Stimulated activated CD4-positive, alpha-beta T cell treated with anti-CD3 and anti-CD28 coated beads, Interleukin-12 subunit alpha, Interleukin-12 subunit beta, amount 100 ng/mL, for 24 hours (primary cell): ENCODE measurements around the gene COL4A1.

Source experiments
- DNase-seq, 2 experiments: peaks; one replicate each; pipeline ENCODE4 v3.0.0-alpha.2; 2020; ENCODE audit warnings: low read depth in 2 of 2

The COL4A1 gene

DNA sequence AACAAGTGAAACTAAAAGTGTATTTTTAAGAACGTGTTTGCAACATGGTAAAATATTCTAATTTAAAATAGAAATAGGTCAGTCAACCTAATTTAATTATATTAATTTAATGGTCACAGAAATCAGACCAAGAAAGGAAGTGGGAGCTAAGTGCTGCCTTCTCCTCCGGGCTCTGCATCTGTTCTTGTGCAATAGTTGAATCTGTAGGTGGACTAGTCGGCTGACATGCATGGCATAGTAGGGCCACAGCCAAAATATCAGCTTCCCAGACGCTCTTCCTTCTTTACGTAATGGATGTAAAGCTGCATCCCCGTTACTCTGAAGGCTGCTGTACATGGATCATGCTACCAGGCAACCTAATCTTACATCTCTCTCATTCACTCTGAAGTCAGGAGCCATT, 47.3 kb downstream of the COL4A1 start:
- no peak for DNase-seq

DNA sequence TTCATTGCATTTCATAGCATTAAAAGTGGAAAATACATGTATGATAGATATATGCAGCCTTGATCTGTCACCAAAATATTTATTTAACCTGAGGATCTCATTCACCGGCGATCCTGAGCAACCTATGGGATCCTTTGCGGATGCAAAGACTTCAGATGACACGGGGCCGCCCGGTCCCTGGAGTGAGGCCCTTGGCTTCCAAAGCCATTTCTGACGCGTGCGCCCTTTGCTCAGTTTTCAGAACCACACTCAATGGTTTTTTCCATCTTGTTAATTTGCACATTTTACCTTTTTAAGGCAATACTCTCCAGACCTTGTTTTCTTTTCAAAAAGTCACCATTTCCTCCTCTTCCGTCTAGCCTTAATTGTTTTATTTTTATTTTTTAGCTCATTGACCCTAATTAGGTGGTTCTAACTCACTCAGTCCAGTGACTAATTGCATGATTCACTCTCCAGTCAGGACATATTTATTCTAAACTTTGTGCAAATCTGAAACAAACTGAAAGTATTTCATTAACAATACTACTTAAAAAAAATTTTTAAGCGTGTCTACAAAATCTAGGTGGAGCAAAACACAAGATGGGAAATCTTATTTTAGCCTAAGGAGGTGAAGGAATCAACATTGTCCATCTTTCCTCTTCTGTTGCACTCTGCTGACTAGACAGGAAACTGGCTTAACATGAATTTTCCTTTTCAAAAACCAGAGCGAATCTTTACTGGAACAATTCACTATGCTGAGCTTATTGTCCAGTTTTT, 47.9 kb downstream of the COL4A1 start:
- DNase-seq, result no peak

DNA sequence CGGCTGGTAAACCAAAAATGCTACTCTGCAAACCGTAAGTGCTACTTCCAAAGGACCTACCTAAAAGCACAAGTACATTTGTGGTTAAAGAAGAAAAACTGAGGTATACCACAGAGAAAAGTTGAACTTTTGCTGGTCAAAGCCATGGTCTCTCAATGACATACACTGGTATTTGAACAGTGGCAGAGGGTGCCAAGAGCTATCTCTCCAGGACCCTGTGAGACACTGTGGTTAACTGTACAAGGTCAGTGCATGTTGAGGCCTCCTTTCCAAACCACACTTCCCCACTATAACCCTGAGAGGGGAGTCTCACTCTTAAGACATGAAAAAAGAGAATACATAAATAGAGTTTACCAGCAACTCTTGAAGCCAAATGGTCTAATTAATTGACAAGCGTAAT, 49.5 kb downstream of the COL4A1 start:
- DNase-seq, result no peak

DNA sequence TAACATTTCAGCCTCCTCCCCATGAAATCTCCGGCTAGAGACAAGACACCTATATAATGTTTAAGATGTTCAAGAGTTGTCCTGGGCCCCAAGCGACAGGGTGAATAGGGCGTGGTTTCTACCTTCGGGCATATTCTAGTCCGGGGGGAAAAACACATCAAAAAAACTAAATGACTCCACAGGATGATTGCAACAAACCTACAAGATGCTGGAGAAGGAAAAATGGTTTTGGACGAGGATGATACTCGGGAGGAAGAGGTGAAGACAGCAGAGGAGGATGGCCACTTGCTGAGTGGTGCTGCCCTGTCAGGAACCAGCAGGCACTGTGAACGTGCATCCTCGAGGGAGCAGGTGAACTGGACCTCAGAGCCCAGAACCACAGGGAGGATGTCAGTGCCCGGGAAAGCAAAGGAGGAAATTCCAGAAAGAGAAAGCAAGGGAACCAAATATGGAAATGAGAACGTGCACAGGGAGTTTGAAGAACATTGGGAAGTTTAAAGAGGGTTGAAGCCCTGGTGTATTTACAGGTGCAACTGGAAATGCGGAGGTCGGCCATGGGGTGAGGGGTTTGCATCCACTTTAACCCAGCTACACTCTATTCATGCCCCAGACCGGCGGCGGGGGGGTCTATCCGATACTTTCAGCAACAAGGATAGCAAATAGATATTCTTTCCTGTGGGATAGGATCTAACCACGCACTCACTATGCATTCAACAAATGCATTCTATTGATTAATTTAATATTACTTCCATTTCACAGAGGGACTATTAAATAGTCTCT, 50.6 kb downstream of the COL4A1 start:
- no peak for DNase-seq

DNA sequence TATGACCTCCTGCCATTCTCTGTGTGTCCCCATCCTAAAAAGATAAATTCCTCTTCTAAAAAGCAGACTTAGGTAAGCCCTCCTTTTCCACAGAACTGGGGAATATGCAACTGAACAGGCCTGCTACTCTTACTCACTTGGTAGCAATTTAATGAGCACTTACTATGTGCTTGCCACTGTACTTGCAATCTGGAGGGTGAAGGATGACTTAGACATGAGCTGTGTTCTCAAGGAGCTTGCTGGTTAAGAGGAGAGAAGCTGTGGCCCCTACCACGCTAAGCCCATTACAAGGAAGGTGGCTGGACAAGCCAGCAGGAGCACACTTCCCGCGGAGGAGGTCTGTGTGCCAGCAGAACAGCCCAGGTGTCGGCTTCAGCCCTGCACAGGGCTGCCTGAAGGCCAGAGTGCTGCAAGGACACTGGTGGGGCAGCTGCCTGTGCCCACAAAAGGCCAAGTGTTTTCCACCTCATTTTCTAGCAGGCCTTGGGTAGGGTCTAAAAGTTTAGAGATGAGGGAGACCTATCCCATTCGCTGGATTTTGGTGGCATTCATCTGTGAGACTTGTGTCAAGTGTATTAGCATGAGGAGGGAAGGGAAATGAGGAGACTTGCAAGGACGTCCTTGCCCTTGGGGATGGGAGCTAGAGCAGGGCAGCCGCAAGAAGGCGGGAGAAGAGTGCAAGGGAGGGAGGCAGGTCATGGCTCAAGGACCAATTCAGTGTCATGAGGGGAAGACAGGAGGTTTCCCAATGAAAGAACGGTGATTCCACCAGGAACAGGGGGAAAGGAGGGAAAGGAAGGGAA, 52.0 kb downstream of the COL4A1 start:
- DNase-seq, result no peak

DNA sequence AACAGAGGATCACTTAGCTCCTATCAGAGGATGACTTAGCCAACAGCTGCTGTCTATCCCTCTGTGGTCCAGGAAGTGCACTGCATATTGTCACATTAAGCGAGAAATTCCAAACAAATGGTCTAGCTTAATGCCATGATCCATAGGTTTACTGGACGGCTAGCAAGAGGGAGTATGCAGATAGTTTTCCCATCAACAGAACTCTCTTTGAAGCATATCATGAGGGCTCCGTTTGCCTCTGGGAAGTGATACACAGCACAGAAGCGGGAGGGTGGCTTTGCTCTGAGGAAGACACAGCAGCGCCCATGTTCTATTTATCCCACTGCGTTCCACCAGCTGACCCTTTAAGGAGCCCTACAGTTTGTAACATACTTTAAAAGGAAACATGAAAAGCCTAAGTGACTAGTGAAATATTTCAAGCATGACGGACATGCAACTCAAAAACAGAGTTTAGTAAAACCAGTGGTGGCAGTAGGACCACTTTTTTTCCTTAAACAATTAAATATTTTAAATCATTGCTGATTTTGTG, 52.7 kb downstream of the COL4A1 start:
- no peak for DNase-seq

DNA sequence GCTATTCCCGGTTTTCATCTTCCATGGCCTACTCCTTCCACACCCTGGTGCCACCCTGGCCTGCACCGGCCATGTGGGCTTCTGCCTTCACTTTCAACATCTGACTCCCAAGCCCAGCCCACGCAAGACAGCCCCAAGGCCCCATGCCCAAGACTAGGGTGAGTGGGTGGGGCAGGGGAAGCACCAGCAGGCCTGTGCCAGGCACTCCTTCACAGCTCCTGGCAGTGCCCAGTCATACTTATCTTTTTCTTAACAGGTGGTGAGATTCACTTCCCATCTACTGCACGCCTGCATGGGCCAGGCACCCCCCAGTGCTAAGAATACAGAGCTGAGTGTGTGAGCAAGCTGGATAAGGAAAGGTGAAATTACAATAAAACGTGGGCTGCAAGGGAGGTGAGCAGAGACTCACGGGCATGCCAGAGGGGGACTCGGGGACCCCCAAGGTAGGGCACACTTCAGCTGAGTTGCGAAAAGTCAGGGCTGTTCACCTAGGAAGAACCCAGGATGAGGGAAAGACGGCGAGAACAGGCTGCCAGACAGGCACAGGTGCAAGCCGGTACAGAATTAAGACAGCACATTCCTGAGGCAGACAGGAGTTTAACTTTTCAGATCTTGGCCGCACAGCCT, 55.7 kb downstream of the COL4A1 start:
- no peak for DNase-seq

DNA sequence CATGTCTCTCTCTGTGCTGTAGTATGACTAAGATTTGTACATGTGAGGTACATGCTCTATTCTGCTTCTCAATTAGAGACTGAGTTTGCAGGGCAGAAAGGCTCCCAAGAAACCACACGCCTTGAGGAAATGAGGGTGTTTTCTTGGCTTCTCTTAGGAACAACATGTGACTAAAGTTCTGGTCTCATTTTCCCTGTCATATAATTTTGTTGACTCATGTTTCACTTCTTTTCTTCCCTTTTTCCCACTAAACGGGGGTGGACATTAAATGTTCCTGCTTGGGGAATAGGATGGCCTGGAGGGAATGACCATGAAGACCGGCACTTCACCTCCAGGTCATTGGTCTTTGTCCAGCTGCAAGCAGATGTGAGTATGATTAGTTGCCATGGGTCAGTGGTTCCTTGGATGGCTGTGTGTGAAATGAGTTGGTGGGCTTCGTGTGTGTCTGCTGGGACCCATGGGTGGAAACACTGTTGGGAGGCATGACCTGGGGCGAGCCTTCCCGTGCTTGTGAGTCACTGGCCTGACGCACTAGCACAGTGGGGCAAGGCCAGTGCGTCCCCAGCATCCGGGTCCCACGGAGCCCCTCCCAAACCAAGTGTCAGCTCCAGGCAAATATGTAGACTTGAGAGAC, 56.6 kb downstream of the COL4A1 start:
- no peak for DNase-seq

DNA sequence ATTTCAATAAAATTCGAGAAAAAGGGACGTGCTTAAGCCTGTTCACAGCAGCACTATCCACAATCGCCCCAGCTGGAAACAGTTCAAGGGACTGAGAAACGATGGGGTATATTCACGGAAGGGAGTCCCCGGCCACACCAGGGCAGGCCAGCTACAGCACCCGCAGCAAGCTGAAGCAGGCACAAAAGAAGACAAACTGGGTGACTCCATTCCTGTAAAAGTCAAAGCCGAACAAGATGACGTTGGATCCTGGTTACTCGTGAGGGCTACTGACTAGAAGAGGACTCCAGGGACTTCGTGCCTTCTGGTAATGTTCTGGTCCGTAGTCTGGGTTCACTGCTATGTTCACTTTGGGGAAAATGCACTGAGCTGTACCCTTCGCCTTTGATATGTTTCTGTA, 57.6 kb downstream of the COL4A1 start:
- no peak for DNase-seq

DNA sequence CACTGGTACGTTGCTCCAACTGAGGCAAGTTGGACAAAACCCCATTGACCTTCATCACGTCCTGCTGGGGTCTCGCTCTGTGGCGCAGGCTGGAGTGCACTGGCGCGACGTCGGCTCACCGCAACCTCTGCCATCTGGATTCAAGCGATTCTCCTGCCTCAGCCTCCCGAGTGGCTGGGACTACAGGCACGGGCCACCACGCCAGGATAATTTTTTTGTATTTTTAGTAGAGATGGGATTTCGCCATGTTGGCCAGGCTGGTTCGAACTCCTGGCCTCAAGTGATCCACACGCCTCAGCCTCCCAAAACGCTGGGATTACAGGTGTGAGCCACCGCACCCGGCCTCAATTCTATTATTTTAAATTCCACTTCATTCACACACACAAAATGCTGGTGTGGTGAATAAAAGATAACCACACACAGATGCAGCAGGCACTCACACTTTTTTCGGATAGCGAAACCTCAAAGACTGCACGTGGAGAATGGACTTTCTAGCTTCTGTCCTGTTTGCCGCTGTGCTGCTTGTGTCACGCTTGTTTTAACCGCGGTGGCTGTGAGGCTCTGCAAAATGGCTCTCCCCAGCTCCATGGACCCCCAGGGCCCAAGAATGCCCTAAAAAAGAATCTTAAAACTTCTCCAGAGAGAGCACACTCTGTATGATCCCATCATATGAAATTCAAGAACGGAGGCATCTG, 58.4 kb downstream of the COL4A1 start:
- DNase-seq, result no peak

DNA sequence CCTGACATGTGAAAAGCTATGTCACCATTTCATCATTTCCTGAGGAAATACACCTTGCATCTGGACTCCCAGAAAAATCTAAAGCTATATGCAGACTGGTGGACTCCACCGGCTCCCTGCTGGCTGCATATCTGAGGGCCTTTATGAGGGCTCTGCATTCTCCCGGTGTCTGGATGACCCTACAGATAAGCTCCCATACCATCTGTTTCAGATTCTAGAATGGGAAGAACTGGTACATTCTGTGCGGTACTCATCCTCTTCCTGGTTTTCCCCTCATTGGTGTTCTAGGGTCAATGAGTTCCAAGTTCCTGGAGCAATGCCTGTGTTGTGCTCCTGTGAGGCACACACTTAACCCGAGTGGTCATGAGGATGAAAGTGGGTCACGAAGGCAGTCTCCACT, 60.4 kb downstream of the COL4A1 start:
- DNase-seq, result no peak

DNA sequence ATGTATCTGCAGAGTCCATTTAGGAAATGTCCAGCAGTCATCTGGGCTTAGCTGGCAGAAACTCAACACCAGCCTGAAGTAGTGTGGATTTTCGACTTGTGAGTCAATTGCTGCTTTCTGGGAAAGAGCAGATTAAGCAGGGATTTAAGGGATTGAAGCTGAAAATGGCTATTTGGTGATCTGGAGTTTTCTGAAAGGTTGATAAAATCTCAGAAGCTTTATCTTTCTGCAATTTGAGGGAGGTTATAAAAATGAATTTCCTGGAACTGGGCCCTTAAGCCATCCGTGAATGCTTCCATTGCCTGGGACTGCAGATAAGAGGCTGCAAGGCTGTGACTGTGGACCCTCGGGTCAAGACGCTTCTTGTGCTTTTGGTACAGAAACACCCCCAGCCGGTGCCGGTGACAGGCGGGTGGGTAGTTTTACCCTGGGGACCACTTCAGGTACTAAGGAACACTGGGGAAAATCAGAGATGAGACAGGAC, 61.5 kb downstream of the COL4A1 start:
- no peak for DNase-seq

DNA sequence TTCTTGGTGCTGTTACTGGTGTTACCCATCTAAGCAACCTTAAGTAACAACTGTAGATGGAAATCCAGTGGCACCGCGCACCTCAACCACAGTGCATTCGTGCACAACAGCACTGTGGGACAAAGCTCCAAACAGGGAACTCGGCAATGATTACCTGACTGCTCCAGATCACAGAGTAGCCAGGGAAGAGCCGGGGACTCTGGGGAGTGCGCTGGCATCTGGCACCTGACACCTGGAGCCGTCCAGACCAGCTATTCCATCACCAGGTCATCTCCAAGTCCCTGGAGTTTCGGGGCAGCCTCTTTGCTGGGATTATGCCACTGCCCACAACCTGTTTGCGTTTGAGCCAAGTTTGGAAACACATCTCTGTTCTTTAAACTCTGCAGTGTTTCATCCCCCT, 62.0 kb downstream of the COL4A1 start:
- DNase-seq, result no peak

DNA sequence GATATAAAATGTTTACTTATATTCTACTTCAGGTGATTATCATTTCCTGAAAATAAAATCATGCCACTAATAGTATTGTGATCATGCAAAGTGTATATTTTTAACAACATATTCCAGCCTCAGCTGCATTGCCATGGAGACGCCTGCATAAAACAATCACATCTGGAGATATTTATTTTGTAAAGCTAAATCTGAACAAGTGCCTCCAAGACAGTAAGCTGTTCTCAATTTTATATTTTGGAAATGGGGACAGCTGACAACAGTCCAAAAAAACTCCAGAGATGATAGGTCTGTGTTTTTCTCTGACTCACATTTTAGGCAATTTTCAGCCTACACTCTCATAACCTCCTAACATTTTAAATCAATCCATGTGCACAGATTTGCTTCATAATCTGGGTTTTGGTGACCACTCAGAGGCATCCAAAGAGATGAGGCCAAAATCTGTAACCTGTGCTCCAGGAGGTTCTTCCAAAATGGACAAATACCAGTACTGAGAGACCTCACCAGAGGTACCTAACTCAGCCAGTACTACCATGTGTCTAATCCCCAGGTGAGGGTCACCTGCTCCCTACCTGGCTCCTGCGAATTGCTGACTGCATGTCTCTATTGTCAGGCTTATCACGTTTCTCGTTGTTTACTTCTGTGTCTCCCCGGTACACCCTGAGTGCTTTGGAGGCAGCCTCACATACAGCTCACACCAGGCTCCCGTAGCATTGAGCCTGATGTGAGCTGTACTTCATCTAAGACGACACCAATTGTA, 62.7 kb downstream of the COL4A1 start:
- no peak for DNase-seq

DNA sequence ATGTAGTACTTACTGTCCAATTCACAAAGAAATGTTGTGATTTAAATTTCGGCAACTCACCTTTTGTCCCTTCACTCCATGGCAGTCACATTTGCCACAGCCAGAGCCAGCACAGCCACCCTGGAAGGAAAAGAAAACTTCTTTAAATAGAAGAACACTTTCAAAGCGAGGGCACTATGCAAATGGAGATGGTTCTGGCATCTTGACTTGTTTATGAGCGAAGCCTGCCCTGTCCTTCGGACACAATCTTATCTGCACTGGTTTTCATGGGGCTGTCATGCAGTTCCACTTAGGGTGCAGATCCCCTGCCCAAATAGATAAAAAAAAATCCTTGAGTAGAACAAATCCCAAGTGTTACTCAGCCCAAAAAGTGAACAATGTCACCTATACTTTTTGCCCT, 64.3 kb downstream of the COL4A1 start:
- no peak for DNase-seq

DNA sequence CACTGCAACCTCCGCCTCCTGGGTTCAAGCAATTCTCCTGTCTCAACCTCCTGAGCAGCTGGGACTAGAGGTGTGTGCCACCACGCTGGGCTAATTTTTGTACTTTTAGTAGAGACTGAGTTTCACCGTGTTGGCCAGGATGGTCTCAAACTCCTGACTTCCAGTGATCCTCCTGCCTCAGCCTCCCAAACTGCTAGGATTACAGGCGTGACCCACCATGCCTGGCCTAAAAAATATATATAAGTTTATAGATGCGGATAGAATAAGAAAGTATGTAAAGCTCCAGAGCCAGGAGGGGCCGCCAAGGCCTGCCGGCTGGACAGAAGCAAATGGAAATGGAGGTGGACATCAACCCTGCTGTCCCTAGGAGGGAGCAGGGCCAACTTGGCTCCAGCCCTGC, 66.0 kb downstream of the COL4A1 start:
- no peak for DNase-seq

DNA sequence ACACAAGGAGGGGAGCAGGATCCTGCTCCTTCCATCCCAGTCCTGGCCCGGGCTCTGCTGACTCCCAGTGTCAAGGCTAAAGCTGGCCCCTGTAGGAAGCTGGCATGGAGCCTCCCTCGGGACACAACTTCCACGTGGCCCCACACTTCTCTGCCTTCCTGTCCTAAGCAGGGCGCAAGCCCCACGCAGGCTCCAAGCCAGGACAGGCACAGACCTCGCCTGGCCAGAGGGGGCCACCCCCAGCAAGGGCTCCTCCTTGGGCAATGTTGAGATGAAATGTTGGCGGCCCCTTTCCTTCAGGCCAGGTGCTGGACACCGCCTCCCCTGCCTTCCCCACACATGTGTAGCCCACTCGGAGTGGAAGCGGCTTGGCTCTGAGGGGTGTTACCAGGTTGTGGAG, 66.6 kb downstream of the COL4A1 start:
- DNase-seq, result no peak

DNA sequence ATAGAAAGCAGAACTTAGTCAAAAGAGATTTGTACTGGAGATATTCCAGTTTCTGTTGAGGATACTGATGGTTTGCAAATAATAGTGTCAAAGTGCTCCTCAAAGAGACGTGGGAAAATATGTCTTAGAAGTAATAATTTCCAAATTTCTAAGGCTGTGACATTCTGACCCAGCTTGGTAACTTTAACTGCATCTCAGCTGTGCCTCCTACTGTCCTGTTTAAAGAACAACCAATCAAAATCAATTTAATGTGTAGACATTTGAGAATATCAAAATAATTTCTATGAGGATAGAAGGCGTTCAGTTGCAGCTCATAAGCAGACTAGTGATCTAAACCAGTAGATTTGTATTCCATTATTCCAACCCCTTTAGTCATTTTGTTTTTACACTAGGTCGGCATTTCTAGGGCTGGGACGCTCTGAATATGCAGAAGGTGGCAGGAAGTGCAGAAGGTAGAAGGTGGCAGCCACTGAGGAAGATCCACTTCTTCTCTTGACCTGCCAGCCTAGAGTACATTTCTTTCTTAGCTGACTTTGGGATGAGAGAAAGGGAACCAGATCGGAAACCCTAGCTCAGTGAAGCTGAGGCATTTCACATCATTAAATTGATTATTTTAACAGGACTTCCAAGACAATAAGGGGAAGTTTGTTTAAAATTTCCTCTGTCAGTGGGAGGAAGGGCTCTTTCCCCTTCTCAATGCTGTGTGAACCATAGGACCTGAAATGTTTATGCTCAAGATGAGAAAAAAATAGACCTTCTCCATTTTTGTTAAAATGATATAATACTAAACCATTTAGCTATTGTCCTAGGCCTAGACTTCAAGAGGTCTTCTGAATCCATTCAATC, 67.5 kb downstream of the COL4A1 start:
- DNase-seq, result no peak

DNA sequence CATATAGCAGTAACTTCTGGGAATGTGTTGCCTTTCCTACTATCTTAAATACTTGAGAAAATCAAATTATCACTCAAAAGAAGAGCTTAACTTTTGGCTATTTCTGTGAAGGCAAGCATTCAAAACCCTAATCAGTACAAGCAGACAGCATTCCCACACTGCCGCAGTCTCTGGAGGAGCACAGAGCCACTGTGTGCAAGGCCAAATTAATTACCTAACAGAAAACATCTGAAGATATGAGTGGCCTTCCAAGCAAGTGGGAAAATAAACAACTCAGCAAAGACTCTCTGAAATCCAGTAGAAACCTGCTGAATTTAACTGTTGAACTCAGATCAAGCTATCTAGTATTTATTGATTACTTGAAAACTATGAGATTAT, 68.2 kb downstream of the COL4A1 start:
- no peak for DNase-seq
